Measurements from ENCODE around the gene XPR1.

GRCh38 chr1:180888870-180889269, 257.0 kb downstream of the XPR1 start:
- TF ChIP-seq EGR1 (IDR thresholded peaks at IDR 0.05; ENCODE audit: low read depth) (no peak), EZH2phosphoT487 (IDR thresholded peaks at IDR 0.05; ENCODE audit: borderline replicate concordance) (no peak), CTCF (IDR thresholded peaks at IDR 0.05 in 2 of 3, conservative IDR thresholded peaks at IDR 0.05 in 1 of 3; ENCODE audit: borderline replicate concordance in 1 of 3, insufficient read depth in 1 of 3, low read depth in 2 of 3, low read length in 2 of 3) (no peak), POLR2A (IDR thresholded peaks at IDR 0.05; ENCODE audit: borderline replicate concordance, extremely low read depth, insufficient read depth, insufficient read length) (no peak), RAD21 (IDR thresholded peaks at IDR 0.05; ENCODE audit: low read depth) (no peak), SP1 (IDR thresholded peaks at IDR 0.05; ENCODE audit: low read depth) (no peak), ATF3 (IDR thresholded peaks at IDR 0.05) (no peak), SIN3A (IDR thresholded peaks at IDR 0.05; ENCODE audit: low read depth) (no peak), REST (IDR thresholded peaks at IDR 0.05; ENCODE audit: low read depth) (no peak), YY1 (IDR thresholded peaks at IDR 0.05; ENCODE audit: extremely low read depth, insufficient replicate concordance, low read depth, low read length) (no peak), ZBTB33 (IDR thresholded peaks at IDR 0.05; ENCODE audit: extremely low read depth, insufficient replicate concordance, low read length) (no peak)

Measured in HCT116 (cell line).